ENCODE data around the gene PPP1CA. TPM values are rescaled to one million over a fixed set of nuclear protein-coding genes. Genes with fewer than 3 reads are reported as not detected.

The PPP1CA gene
- total RNA-seq, 1 donor from 2014 or later = 159 TPM

DNA sequence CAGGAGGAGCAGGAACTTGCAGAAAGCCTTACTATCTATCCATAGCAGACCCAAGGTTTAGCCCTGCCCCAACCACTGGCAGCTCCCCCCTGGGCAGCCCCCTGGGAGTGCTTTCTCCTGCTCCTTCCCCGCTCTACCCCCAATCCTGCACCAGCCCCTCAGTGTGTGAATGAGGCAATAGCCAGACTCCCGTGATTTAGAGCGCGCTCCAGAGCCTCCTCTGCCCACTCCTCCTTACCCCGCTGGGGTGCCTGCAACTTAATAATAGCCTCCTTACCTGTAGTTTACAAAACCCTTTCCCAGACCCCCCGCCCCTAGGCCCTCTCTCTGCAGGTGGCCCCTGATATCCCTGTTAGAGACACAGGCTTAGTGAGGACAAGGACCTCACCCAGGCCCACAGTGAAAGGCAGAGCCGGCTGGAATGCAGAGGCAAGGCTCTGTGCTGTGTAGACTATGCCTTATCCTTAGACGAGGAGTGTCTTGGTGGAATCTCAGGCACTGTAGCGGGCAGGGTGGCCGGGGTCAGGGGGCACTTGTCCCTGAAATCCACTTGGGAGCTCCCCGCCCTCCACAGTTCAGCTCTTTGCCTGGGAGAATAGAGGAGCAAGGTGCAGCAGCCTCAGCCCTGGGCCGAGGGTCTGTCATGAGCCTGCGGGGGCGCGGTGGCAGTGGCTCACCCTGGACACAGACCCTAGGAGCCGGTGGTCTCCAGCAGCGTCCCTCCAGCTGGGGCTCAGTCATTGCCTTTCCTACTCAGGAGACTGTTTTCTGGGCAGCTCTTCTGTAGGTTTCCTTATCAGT, 9.5 kb upstream of the PPP1CA start:
- no peak for FAIRE-seq
- no peak overlapping the region for H3K4me3 ChIP-seq (ENCODE audit: insufficient read depth, low read depth, low read length)
- no peak overlapping the region for H3K27ac ChIP-seq (ENCODE audit: low read depth, low read length)
- H3K27ac Mint-ChIP-seq (ENCODE audit: unreplicated experiment) = no peak overlapping the region
- H3K36me3 ChIP-seq (ENCODE audit: insufficient read depth, low read length) = no peaks in the 10 kb centered on the region
- TF ChIP-seq EZH2 (IDR thresholded peaks at IDR 0.05; ENCODE audit: insufficient read depth, low read length) (no peak), CTCF (IDR thresholded peaks at IDR 0.05; ENCODE audit: insufficient read depth, low read depth, low read length) (no peak)
- H3K36me3 Mint-ChIP-seq (ENCODE audit: low read depth, unreplicated experiment) = peaks cover 3% of the 10 kb centered on the region
- no peak overlapping the region for H3K9ac ChIP-seq (ENCODE audit: low read length)
- H3K79me2 ChIP-seq (ENCODE audit: insufficient read depth, low read length) = no peaks in the 10 kb centered on the region
- H4K20me1 ChIP-seq (ENCODE audit: insufficient read depth, low read length) = no peaks in the 10 kb centered on the region
- H3K4me2 ChIP-seq (ENCODE audit: low read length) = no peak overlapping the region
- H3K4me1 ChIP-seq (ENCODE audit: insufficient read depth, low read length) = no peaks in the 10 kb centered on the region
- H3K27me3 ChIP-seq (ENCODE audit: insufficient read depth, low read length) = peaks cover 21% of the 10 kb centered on the region
- peaks cover 27% of the 10 kb centered on the region for H3K27me3 Mint-ChIP-seq (ENCODE audit: low read depth, unreplicated experiment)
- H3K9me3 Mint-ChIP-seq (ENCODE audit: unreplicated experiment) = no peaks in the 10 kb centered on the region
- no peak for DNase-seq (ENCODE audit: low read depth)
- peaks cover 2% of the 10 kb centered on the region for H3K4me1 Mint-ChIP-seq (ENCODE audit: low read depth, unreplicated experiment)
- no peak overlapping the region for H3K4me3 Mint-ChIP-seq (ENCODE audit: unreplicated experiment)
- H2AFZ ChIP-seq (ENCODE audit: low read depth, low read length) = no peak overlapping the region
- H3K9me3 ChIP-seq (ENCODE audit: insufficient read depth, low read depth, low read length) = no peaks in the 10 kb centered on the region

DNA sequence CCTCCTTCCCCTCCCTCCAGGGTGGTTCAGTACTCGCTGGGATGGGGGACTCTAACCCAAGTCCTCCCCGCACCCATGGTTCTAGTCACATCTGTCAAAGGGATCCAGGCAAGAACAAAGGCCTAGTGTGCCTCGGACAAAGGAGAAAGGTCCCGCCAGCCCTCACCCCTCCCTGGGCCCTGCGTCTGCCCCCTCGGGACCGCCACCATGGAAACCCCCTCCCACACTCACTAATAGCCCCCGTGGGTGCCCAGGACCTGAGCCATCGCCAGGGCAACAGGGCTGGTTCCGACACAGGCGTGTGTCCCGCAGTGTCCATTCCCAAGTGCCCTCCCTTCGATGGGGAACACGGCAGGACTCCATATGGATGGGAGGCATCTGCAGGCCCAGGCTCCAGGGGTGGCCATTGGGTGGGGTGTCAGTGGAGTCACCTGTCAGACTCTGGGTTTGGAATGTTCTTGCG, 8.7 kb upstream of the PPP1CA start:
- no peak overlapping the region for H3K4me3 ChIP-seq (ENCODE audit: insufficient read depth, low read depth, low read length)
- H3K4me2 ChIP-seq (ENCODE audit: low read length) = no peak overlapping the region
- no peaks in the 10 kb centered on the region for H3K9me3 Mint-ChIP-seq (ENCODE audit: unreplicated experiment)
- no peak for DNase-seq (ENCODE audit: low read depth)
- no peak overlapping the region for H3K27ac Mint-ChIP-seq (ENCODE audit: unreplicated experiment)
- no peaks in the 10 kb centered on the region for H3K9me3 ChIP-seq (ENCODE audit: insufficient read depth, low read depth, low read length)
- no peaks in the 10 kb centered on the region for H3K36me3 ChIP-seq (ENCODE audit: insufficient read depth, low read length)
- TF ChIP-seq CTCF (IDR thresholded peaks at IDR 0.05; ENCODE audit: insufficient read depth, low read depth, low read length) (no peak), EZH2 (IDR thresholded peaks at IDR 0.05; ENCODE audit: insufficient read depth, low read length) (no peak)
- peaks cover 2% of the 10 kb centered on the region for H3K4me1 Mint-ChIP-seq (ENCODE audit: low read depth, unreplicated experiment)
- no peak for FAIRE-seq
- no peak overlapping the region for H2AFZ ChIP-seq (ENCODE audit: low read depth, low read length)
- H3K4me3 Mint-ChIP-seq (ENCODE audit: unreplicated experiment) = no peak overlapping the region
- peaks cover 21% of the 10 kb centered on the region for H3K27me3 ChIP-seq (ENCODE audit: insufficient read depth, low read length)
- peaks cover 24% of the 10 kb centered on the region for H3K27me3 Mint-ChIP-seq (ENCODE audit: low read depth, unreplicated experiment)
- H3K4me1 ChIP-seq (ENCODE audit: insufficient read depth, low read length) = no peaks in the 10 kb centered on the region
- peaks cover 3% of the 10 kb centered on the region for H3K36me3 Mint-ChIP-seq (ENCODE audit: low read depth, unreplicated experiment)
- no peaks in the 10 kb centered on the region for H3K79me2 ChIP-seq (ENCODE audit: insufficient read depth, low read length)
- H3K9ac ChIP-seq (ENCODE audit: low read length) = no peak overlapping the region
- no peak overlapping the region for H3K27ac ChIP-seq (ENCODE audit: low read depth, low read length)
- no peaks in the 10 kb centered on the region for H4K20me1 ChIP-seq (ENCODE audit: insufficient read depth, low read length)

DNA sequence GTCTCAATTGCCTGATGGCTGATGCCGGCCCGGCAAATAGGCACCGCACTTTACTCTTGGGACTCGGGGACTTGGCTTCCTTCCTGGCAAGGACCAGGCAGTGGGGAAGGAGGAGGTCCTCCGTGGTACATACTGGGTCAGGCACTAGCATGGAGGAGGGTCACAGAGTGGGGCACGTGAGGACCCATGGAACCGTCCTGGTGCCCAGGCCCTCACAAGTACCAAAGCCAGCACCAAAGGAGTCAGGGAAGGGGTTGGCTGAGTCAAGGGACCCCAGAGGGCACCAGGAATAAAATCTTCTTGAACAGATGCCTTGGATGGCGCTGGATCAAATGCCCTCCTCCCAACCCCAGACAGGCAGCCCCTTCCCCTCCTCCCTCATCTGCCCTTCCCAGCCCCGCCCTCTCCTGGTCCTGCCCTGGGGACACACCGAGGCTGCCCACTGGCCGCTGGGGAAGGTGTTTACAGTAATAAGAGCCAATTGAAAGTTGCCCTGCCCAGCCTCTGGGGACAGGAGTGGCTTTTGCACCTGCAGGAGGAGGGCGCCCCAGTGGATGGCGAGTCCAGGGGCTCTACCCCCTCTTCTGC, 8.2 kb upstream of the PPP1CA start:
- TF ChIP-seq EZH2 (IDR thresholded peaks at IDR 0.05; ENCODE audit: insufficient read depth, low read length) (no peak), CTCF (IDR thresholded peaks at IDR 0.05; ENCODE audit: insufficient read depth, low read depth, low read length) (no peak)
- Histone ChIP-seq H3K27me3 (ENCODE audit: insufficient read depth, low read length) (peaks cover 19% of the 10 kb centered on the region), H3K4me2 (ENCODE audit: low read length) (no peak overlapping the region), H3K9ac (ENCODE audit: low read length) (no peak overlapping the region), H4K20me1 (ENCODE audit: insufficient read depth, low read length) (no peaks in the 10 kb centered on the region), H3K9me3 (ENCODE audit: insufficient read depth, low read depth, low read length) (no peaks in the 10 kb centered on the region), H2AFZ (ENCODE audit: low read depth, low read length) (no peak overlapping the region), H3K27ac (ENCODE audit: low read depth, low read length) (no peak overlapping the region), H3K4me1 (ENCODE audit: insufficient read depth, low read length) (no peaks in the 10 kb centered on the region), H3K4me3 (ENCODE audit: insufficient read depth, low read depth, low read length) (no peak overlapping the region), H3K36me3 (ENCODE audit: insufficient read depth, low read length) (no peaks in the 10 kb centered on the region), H3K79me2 (ENCODE audit: insufficient read depth, low read length) (no peaks in the 10 kb centered on the region)
- no peak for DNase-seq (ENCODE audit: low read depth)
- no peaks in the 10 kb centered on the region for H3K9me3 Mint-ChIP-seq (ENCODE audit: unreplicated experiment)
- peaks cover 2% of the 10 kb centered on the region for H3K4me1 Mint-ChIP-seq (ENCODE audit: low read depth, unreplicated experiment)
- H3K4me3 Mint-ChIP-seq (ENCODE audit: unreplicated experiment) = no peak overlapping the region
- peaks cover 3% of the 10 kb centered on the region for H3K36me3 Mint-ChIP-seq (ENCODE audit: low read depth, unreplicated experiment)
- FAIRE-seq = no peak
- no peak overlapping the region for H3K27ac Mint-ChIP-seq (ENCODE audit: unreplicated experiment)
- H3K27me3 Mint-ChIP-seq (ENCODE audit: low read depth, unreplicated experiment) = peaks cover 23% of the 10 kb centered on the region
